IPS-NIHi11 (cell line): ENCODE results near the gene HARS1.
"Not testable (repeated sequence)": the region's sequence is repeated elsewhere in the genome, so short reads cannot be mapped to it uniquely, and the experiment has no call there.

Experiments used
- DNase-seq: peaks from one replicate; pipeline ENCODE4 v3.0.0; 2012; ENCODE audit warnings: mixed read lengths, low spot score

The HARS1 gene

GRCh38 chr5:140674629-140675028 is 16.5 kb downstream of the HARS1 start:
- no peak for DNase-seq

GRCh38 chr5:140674211-140674610 is 17.0 kb downstream of the HARS1 start:
- DNase-seq: no peak

- peak; percentile 55 for DNase-seq
Observed at GRCh38 chr5:140673187-140673976, 17.8 kb downstream of the HARS1 start, which contains the start of gene DND1. Gene DND1, minus strand, starts transcription at chr5:140673576. Its CDS starts 34 bp downstream, at chr5:140673542.

GRCh38 chr5:140672455-140673186 is 18.5 kb downstream of the HARS1 start:
- DNase-seq: peak; percentile 22

GRCh38 chr5:140671472-140672125 is 19.6 kb downstream of the HARS1 start:
- DNase-seq: no peak

GRCh38 chr5:140671035-140671434 is 20.1 kb downstream of the HARS1 start:
- not testable (repeated sequence) for DNase-seq

- DNase-seq: peak; percentile 97
Observed at GRCh38 chr5:140664359-140665119, 26.6 kb downstream of the HARS1 start, which contains the start of gene WDR55. Gene WDR55, plus strand, starts transcription at chr5:140664904. Its CDS starts 9 bp downstream, at chr5:140664913.

- no peak for DNase-seq
Observed at GRCh38 chr5:140664030-140664358, 27.2 kb downstream of the HARS1 start.

GRCh38 chr5:140660371-140660770 is 30.8 kb downstream of the HARS1 start:
- not testable (repeated sequence) for DNase-seq

- no peak for DNase-seq
Observed at GRCh38 chr5:140658870-140659269, 32.3 kb downstream of the HARS1 start.

- no peak for DNase-seq
Observed at GRCh38 chr5:140647042-140647419, 44.1 kb downstream of the HARS1 start.

- no peak for DNase-seq
Observed at GRCh38 chr5:140642718-140643117, 48.5 kb downstream of the HARS1 start.

GRCh38 chr5:140641716-140642115 is 49.5 kb downstream of the HARS1 start:
- DNase-seq: no peak

- peak; percentile 99 for DNase-seq
Observed at GRCh38 chr5:140639148-140639981, 51.8 kb downstream of the HARS1 start, which contains the start of gene TMCO6. Gene TMCO6, plus strand, starts transcription at chr5:140639451. Its CDS starts 77 bp downstream, at chr5:140639528.

GRCh38 chr5:140638898-140639147 is 52.3 kb downstream of the HARS1 start:
- not testable (repeated sequence) for DNase-seq

GRCh38 chr5:140637371-140638100 is 53.6 kb downstream of the HARS1 start:
- no peak for DNase-seq

- DNase-seq: no peak
Observed at GRCh38 chr5:140635291-140636257, 55.6 kb downstream of the HARS1 start.

- no peak for DNase-seq
Observed at GRCh38 chr5:140634103-140634502, 57.1 kb downstream of the HARS1 start.

- no peak for DNase-seq
Observed at GRCh38 chr5:140633501-140633900, 57.7 kb downstream of the HARS1 start.
